Esophagus muscularis mucosa (tissue), 4 donors: Measurements from ENCODE around the gene GP1BB. TPM values are rescaled to one million over a fixed set of nuclear protein-coding genes. Genes with fewer than 3 reads are reported as not detected.

ENCODE experiments used
- DNase-seq: peaks from one replicate; pipeline ENCODE4 v3.0.0-alpha.2; 2017; ENCODE audit errors: extremely low spot score
- H3K27ac ChIP-seq, 4 donors: fragments of 200-600 bp; sonication (generic); replicated peaks in 1 of 4; 1 replicate in 3 of 4; 2 replicates in 1 of 4; pipeline ENCODE4 v1.5.1; 2016 to 2019; ENCODE audit warnings: mild to moderate bottlenecking in 1 of 4
- H3K27me3 ChIP-seq, 4 donors: fragments of 200-600 bp; sonication (generic); one replicate each; pipeline versions ENCODE4 v1.5.1 to v1.6.0; 2016 to 2019
- H3K36me3 ChIP-seq, 4 donors: fragments of 200-600 bp; sonication (generic); one replicate each; pipeline ENCODE4 v1.5.1; 2016 to 2019
- H3K4me1 ChIP-seq, 4 donors: fragments of 200-600 bp; sonication (generic); one replicate each; pipeline ENCODE4 v1.5.1; 2016 to 2019
- H3K4me3 ChIP-seq, 4 donors: fragments of 200-600 bp; sonication (generic); 1 replicate in 2 of 4; 2 replicates in 2 of 4; pipeline ENCODE4 v1.5.1; 2016 to 2019; ENCODE audit warnings: mild to moderate bottlenecking in 4 of 4, moderate library complexity in 1 of 4
- H3K9me3 ChIP-seq, 4 donors: fragments of 200-600 bp; sonication (generic); 1 replicate in 3 of 4; 2 replicates in 1 of 4; pipeline ENCODE4 v1.5.1; 2016 to 2019
- CTCF ChIP-seq, 3 experiments: fragments of 200-600 bp in 2 of 3; fragments of 450-650 bp in 1 of 3; sonication (generic) in 2 of 3; IDR thresholded peaks; one replicate each; pipeline ENCODE4 v1.5.1; 2017 to 2019; ENCODE audit warnings: antibody characterized with exemption in 3 of 3, mild to moderate bottlenecking in 2 of 3, moderate library complexity in 1 of 3
- EP300 ChIP-seq: sonication (generic); formaldehyde crosslinking; IDR thresholded peaks from one replicate; pipeline ENCODE4 v1.6.1; 2017; ENCODE audit warnings: antibody characterized with exemption
- POLR2A ChIP-seq: fragments of 450-650 bp; IDR thresholded peaks from one replicate; pipeline ENCODE4 v1.6.1; 2017; ENCODE audit warnings: antibody characterized with exemption, moderate library complexity, mild to moderate bottlenecking, low read depth
- POLR2AphosphoS5 ChIP-seq, 2 donors: sonication (generic); formaldehyde crosslinking; IDR thresholded peaks; one replicate each; pipeline ENCODE4 v1.6.1; 2017; ENCODE audit warnings: antibody characterized with exemption in 2 of 2
- WGBS: methylation state at CpG from one replicate; pipeline ENCODE4 v1.1.5; 2018; 5-methylcytosine and 5-hydroxymethylcytosine counted together
- intact Hi-C: fragments of 100-400 bp; cut with DNase I; formaldehyde crosslinking; loops from one replicate; pipeline ENCODE4 v1.15.1; 2023
- total RNA-seq, 4 donors: library from RNA; depleted of rRNA; stranded (reverse); fragments of >200 nt; gene quantifications; one replicate each; pipeline versions ENCODE4 v1.1.0 to v1.2.1, GENCODE V29; 2016

GP1BB gene
- total RNA-seq, 4 donors from 2014 or later: 1.7 to 16.7 (median 5.7) TPM

DNA sequence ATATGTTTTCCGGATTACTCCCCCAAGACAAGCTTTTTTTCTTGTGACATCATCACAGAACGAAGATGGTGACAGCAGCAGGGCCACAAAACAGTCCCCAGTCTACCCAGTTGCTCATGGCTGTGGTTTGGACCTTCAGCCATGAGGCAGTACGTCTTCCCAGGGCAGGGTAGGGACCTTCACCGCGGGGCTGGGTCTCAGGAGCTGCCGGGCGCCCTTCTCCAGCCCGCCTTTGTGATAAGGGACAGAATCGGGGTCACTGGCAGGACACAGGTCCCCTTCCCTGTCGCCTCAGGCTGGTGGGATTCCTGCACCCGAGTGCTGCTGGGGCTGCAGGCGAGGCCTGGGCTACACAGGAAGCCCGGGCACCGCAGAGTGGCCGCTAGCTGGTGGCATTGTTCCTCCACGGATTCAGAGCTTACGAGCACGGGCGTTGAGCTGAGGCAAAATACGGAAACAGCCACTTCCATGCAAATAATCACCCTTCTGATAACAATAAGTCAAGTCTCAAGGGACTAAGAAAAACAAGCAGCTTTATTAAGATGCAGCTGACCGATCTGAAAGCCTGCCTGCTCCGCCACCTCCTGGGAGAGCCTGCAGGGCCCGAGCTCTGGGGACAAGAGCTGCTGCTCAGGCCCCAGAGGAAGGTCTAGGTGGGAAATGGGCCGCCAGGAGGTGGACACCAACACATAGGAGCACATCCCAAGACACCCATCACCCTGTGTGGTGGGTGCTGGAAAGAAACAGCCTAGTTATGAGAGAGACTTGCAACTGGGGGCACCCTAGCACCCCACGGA, 49.5 kb downstream of the GP1BB start:
- DNase-seq: no peak
- 78% methylated on average over 25 of the region's 25 CpGs for WGBS
- Histone ChIP-seq H3K9me3 (no peaks in the 10 kb centered on the region), H3K27me3 (peaks cover 0 to 98% (median 10%) of the 10 kb centered on the region in 4 donors), H3K4me3 (no peak overlapping the region), H3K4me1 (peaks cover 6 to 13% (median 8%) of the 10 kb centered on the region in 4 donors), H3K27ac (no peak overlapping the region), H3K36me3 (no peaks in the 10 kb centered on the region)
- intact Hi-C loops: no loop called here
- TF ChIP-seq EP300 (no peak), CTCF (IDR thresholded peaks at IDR 0.05) (peak in 1 of 3 experiments; percentile 7)

GRCh38 chr22:19773470-19774040, 50.2 kb downstream of the GP1BB start:
- peaks cover 0 to 98% (median 5%) of the 10 kb centered on the region in 4 donors for H3K27me3 ChIP-seq
- 63% methylated on average over 5 of the region's 9 CpGs for WGBS
- no peak for DNase-seq
- no peaks in the 10 kb centered on the region for H3K9me3 ChIP-seq
- TF ChIP-seq POLR2A (no peak), CTCF (IDR thresholded peaks at IDR 0.05) (no peak), EP300 (no peak), POLR2AphosphoS5 (IDR thresholded peaks at IDR 0.05) (no peak)
- H3K27ac ChIP-seq: no peak overlapping the region
- peaks cover 0 to 6% (median 3%) of the 10 kb centered on the region in 4 donors for H3K4me1 ChIP-seq
- H3K36me3 ChIP-seq: no peaks in the 10 kb centered on the region
- H3K4me3 ChIP-seq: no peak overlapping the region
- intact Hi-C loops: no loop called here

Other genes with a start within 250 kb of the GP1BB start
- gene UFD1, start 244.3 kb upstream of the GP1BB start, total RNA-seq: 10 to 100 TPM; 54.8 to 65.2 (median 57.1) TPM
- 1 to 10 TPM in 1 of 4 donors, under 1 TPM in 2, not detected in 1; 0.32 to 1.1 (median 0.42) TPM for gene CDC45, start 243.6 kb upstream of the GP1BB start, total RNA-seq
- gene CLDN5, start 199.1 kb upstream of the GP1BB start, total RNA-seq: 100 to 1,000 TPM in 3 of 4 donors, 10 to 100 TPM in 1; 39.9 to 209 (median 147) TPM
- 10 to 100 TPM in 3 of 4 donors, 1 to 10 TPM in 1; 4.2 to 55.4 (median 20.6) TPM for gene SEPTIN5, start 9.0 kb upstream of the GP1BB start, total RNA-seq
- gene TBX1, start 37.2 kb downstream of the GP1BB start, total RNA-seq: 1 to 10 TPM; 1.4 to 2.5 (median 1.8) TPM
- 1 to 10 TPM; 4.6 to 8.7 (median 6.8) TPM for gene GNB1L, start 131.3 kb downstream of the GP1BB start, total RNA-seq
- 10 to 100 TPM in 2 of 4 donors, 1 to 10 TPM in 2; 5.6 to 14.8 (median 11.1) TPM for gene RTL10, start 131.3 kb downstream of the GP1BB start, total RNA-seq
- 100 to 1,000 TPM; 141 to 231 (median 196) TPM for gene COMT, start 218.2 kb downstream of the GP1BB start, total RNA-seq
- gene TXNRD2, start 218.3 kb downstream of the GP1BB start, total RNA-seq: 10 to 100 TPM; 12.9 to 27.2 (median 23.9) TPM